ENCODE data around the gene UGT1A6. TPM values are rescaled to one million over a fixed set of nuclear protein-coding genes. Genes with fewer than 3 reads are reported as not detected.

UGT1A6 gene
- total and polyA plus RNA-seq, 8 donors: 0.10 to 1.7 (median 0.16) TPM; not detected in 3

DNA sequence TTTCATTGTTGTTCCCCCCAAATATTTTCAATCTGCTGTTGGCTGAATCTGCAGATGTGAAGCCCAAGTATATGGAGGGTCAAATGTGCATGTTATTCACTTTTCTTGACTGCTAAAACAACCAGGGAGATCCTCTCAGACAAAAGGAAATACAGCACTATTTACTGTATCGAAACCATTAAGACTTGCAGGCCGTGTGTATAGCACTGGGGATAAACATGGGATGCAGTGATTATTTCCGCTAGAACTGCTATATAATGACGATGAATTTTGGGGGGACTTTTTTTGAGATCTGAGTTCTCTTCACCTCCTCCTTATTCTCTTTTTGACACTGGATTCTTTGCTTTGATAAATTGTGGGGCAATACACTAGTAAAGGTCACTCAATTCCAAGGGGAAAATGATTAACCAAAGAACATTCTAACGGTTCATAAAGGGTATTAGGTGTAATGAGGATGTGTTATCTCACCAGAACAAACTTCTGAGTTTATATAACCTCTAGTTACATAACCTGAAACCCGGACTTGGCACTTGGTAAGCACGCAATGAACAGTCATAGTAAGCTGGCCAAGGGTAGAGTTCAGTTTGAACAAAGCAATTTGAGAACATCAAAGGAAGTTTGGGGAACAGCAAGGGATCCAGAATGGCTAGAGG is 63.9 kb downstream of the UGT1A6 start:
- intact Hi-C loops (cut with DNase I): no loop called here
- Histone ChIP-seq H3K9me3 (no peaks in the 10 kb centered on the region), H3K4me3 (no peak overlapping the region), H3K4me1 (no peaks in the 10 kb centered on the region), H3K36me3 (no peaks in the 10 kb centered on the region), H3K27me3 (no peaks in the 10 kb centered on the region), H3K27ac (no peak overlapping the region)
- ATAC-seq (no peak), DNase-seq (no peak)
- TF ChIP-seq, protein P1, sequence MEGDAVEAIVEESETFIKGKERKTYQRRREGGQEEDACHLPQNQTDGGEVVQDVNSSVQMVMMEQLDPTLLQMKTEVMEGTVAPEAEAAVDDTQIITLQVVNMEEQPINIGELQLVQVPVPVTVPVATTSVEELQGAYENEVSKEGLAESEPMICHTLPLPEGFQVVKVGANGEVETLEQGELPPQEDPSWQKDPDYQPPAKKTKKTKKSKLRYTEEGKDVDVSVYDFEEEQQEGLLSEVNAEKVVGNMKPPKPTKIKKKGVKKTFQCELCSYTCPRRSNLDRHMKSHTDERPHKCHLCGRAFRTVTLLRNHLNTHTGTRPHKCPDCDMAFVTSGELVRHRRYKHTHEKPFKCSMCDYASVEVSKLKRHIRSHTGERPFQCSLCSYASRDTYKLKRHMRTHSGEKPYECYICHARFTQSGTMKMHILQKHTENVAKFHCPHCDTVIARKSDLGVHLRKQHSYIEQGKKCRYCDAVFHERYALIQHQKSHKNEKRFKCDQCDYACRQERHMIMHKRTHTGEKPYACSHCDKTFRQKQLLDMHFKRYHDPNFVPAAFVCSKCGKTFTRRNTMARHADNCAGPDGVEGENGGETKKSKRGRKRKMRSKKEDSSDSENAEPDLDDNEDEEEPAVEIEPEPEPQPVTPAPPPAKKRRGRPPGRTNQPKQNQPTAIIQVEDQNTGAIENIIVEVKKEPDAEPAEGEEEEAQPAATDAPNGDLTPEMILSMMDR (IDR thresholded peaks at IDR 0.05): no peak

DNA sequence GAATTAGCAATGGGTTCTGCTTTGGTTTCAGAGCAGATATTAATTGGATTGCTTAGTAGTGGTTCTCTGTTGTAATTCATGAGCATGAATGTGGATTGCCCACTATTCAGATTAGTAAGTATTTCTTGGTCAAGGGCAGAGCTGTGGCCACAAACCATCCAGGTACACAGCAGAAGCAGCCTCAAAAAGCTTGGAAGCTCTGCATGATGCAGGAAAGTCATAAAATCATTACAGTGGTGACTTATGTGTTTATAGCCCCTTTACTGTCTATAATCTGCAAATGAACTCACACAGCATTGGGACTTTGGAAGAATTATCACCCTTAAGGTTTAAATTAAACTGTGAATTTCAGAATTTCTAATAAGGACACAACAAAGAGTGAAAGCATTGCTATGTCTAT is 65.5 kb downstream of the UGT1A6 start:
- intact Hi-C loops (cut with DNase I): no loop called here
- no peaks in the 10 kb centered on the region for H3K36me3 ChIP-seq
- DNase-seq: no peak
- no peaks in the 10 kb centered on the region for H3K27me3 ChIP-seq
- ATAC-seq: no peak
- no peak overlapping the region for H3K4me3 ChIP-seq
- TF ChIP-seq, protein P1 (IDR thresholded peaks at IDR 0.05): no peak
- H3K27ac ChIP-seq: no peak overlapping the region
- H3K9me3 ChIP-seq: no peaks in the 10 kb centered on the region
- H3K4me1 ChIP-seq: no peaks in the 10 kb centered on the region

DNA sequence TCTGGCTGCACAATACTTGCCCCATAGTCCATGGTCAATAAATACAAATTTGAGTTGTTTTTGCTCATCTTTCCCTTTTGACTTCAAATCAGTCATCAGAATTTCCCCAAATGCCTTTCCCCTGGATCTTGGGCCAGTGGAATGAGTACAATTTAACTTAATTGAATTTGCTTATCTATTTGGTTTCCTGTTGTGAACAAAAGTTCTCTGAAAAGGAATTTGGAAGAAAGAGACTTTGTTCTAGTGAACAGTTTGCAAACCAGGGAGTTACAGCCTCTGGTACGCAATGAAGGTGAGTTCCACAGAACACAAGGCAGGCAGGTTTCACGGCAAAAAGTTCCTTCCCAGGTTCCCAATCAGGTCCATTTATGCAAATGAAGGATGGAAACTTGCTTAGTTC is 66.2 kb downstream of the UGT1A6 start:
- ATAC-seq (no peak), DNase-seq (no peak)
- no peaks in the 10 kb centered on the region for H3K36me3 ChIP-seq
- no peak overlapping the region for H3K27ac ChIP-seq
- H3K4me1 ChIP-seq: no peaks in the 10 kb centered on the region
- H3K27me3 ChIP-seq: no peaks in the 10 kb centered on the region
- no peaks in the 10 kb centered on the region for H3K9me3 ChIP-seq
- TF ChIP-seq, protein P1 (IDR thresholded peaks at IDR 0.05): no peak
- H3K4me3 ChIP-seq: no peak overlapping the region
- intact Hi-C loops (cut with DNase I): no loop called here

GRCh38 chr2:233760043-233760442 is 67.4 kb downstream of the UGT1A6 start, which contains the start of gene UGT1A1:
TSS of gene UGT1A1 (plus strand) at chr2:233760270. CDS start at chr2:233760288, 18 bp downstream.
- ATAC-seq (no peak), DNase-seq (no peak)
- Histone ChIP-seq H3K4me1 (no peaks in the 10 kb centered on the region), H3K9me3 (no peaks in the 10 kb centered on the region), H3K36me3 (no peaks in the 10 kb centered on the region), H3K27me3 (no peaks in the 10 kb centered on the region), H3K4me3 (no peak within 1 kb of the TSS), H3K27ac (no peak within 1 kb of the TSS)
- intact Hi-C loops (cut with DNase I): no loop called here
- TF ChIP-seq, protein P1 (IDR thresholded peaks at IDR 0.05): no peak

DNA sequence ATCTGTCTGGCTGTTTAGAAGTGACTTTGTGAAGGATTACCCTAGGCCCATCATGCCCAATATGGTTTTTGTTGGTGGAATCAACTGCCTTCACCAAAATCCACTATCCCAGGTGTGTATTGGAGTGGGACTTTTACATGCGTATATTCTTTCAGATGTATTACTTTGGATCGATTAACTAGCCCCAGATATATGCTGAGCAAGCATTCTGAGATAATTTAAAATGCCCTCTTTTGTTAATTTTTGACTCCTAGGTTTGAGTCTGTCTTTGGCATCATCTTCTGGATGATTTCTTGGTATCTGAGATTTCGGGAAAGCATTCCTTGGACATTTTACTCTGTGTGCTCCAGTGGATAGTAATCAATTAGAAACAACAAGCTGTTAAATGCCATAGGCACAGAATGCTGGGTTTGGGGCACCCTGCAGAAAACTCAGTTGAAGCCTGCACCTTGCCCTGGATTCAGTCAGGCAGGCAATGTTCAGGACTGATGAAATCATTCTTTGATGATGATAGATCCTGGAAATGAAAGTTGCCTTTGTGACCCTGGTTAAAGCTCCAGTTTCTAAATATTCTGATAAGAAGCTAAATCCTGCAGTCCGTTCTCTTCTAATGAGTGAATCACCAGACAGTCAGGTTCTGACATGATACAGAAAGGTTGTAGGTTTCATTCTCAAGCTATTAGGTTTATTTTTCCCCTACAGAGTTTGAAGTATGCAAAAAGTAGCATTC is 68.5 kb downstream of the UGT1A6 start:
- Histone ChIP-seq H3K36me3 (no peaks in the 10 kb centered on the region), H3K9me3 (no peaks in the 10 kb centered on the region), H3K27ac (no peak overlapping the region), H3K4me3 (no peak overlapping the region), H3K4me1 (no peaks in the 10 kb centered on the region), H3K27me3 (peaks cover 0 to 7% of the 10 kb centered on the region in 2 donors)
- TF ChIP-seq, protein P1 (IDR thresholded peaks at IDR 0.05): no peak
- intact Hi-C loops (cut with DNase I): no loop called here
- ATAC-seq (no peak), DNase-seq (no peak)

Data from left lung (tissue), 10 donors.